ENCODE measurements around the gene RNF32.

The RNF32 gene

GRCh38 chr7:156640257-156640948, at the start of gene RNF32:
Gene RNF32, plus strand, starts transcription at chr7:156640774. Its CDS starts 3,104 bp downstream, at chr7:156643878.
- DNase-seq (ENCODE audit: low read depth in 3 of 3), result peak; percentile 89 to 100 (median 99)

GRCh38 chr7:156592155-156592884, 48.3 kb upstream of the RNF32 start:
- no peak for DNase-seq (ENCODE audit: low read depth in 3 of 3)

DNA sequence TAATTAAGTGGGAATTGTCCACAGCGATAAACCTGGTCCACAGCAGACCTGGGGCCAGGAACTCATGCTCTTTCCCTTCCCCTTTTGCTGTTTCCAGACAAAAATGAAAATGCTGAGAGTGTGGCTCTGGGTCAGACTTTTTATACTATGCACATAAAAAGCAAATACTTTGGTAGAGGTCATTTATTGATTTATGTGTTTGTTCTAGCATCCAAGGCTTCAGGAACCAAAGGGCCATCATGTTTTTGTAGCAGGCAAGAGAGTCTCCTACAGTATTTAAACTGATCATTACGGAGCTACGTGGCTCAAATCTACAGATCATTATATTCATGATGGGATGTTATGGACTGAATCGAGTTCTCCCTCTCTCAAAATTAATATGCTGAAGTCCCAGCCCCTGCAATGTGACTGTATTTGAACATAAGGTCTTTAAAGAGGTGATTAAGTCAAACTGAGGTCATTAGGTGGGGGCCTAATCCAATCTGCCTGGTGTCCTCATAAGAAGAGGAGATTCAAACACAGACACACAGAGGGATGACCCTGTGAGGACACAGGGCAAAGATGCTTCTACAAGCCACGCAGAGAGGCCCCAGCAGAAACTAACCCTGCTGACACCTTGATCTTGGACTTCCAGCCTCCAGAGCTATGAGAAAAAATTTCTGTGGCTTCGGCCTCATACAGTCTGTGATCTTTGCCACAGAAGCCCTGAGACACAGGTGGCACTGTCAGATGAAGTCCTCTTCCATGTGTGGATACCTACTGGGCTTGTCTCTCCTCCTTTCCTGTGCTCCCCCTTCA, 46.1 kb upstream of the RNF32 start:
- no peak for DNase-seq (ENCODE audit: low read depth in 3 of 3)

GRCh38 chr7:156600496-156600895, 40.1 kb upstream of the RNF32 start:
- DNase-seq (ENCODE audit: low read depth in 3 of 3), result no peak

GRCh38 chr7:156602283-156602682, 38.3 kb upstream of the RNF32 start:
- no peak for DNase-seq (ENCODE audit: low read depth in 3 of 3)

- no peak for DNase-seq (ENCODE audit: low read depth in 3 of 3)
Observed at GRCh38 chr7:156603011-156603410, 37.6 kb upstream of the RNF32 start.

DNA sequence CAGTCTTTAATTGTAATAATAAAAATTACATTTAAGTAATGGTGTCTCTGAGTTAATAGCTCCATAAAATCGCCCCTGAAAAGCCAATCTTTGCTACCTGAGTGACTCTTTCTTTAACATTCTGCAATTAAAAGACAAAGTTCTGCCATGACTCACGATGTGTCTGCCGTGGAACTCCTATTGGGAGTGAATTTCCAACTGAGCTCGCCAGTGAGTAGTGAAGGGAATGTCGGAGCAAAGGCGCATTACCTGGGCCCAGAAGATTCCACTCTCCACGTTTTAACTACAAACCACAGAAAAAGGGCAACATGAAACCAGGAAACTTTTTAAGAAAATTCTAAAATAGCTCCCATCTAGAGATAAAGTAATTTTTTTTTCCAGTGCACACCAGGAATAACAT, 36.9 kb upstream of the RNF32 start:
- DNase-seq (ENCODE audit: low read depth in 3 of 3), result no peak

- no peak for DNase-seq (ENCODE audit: low read depth in 3 of 3)
Observed at GRCh38 chr7:156604311-156604710, 36.3 kb upstream of the RNF32 start.

DNA sequence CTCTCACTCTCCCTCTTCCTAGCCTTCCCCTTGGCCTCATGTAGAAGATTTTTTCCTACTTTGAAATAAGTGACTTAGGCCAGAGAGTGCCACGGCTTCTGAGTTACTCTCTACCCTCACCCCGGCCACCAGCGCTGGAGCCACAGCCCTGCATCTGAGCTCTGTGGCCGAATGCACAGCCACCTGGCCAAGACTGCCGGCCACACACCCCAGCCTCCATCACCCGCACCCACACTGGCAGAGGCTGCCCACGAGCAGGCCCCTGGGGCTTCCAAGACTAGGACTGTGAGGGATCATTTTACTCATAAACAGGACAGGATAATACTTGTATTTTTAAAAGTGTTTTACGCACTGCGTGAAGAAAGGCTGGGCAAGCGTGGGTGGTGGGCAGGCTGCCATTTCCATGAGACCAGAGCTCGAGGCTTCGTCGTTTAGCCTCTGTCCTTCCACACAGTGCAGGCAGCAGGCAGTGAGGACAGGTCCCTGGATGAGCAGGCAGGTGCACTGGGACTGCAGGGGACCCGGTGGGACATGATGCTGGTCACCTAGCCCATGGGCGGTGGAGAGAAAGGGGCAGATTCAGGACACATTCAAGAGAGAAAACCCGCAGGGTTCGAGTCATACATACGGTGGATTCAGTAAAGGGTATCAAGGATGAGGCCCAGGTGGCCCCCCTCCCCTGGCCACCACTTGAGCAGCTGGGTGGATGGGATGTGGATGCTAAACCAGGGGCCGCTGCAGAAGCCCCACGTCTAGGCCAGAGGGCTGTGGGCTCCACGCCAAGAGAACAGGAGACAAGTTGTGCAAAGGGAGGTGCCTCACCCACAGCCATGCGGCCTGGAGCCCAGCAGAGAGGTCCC, 35.5 kb upstream of the RNF32 start:
- no peak for DNase-seq (ENCODE audit: low read depth in 3 of 3)

DNA sequence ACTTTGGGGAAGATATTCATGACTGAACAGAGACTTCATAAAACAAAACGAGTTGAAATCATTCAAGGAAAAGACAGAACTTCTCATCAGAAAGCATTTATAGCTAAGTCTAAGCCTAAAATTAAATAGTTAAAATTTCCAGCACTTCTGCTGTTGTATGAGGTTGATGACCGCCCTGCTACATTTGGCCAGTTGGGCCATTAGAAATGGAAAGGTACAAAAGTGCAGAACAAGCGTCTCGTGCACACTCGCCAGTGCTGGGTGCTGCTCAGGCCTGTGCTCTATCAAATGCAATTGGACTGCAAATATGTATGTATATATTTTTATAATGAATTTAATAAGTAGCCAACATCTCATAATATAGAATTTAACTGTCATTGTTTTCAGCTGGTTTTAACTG, 34.4 kb upstream of the RNF32 start:
- DNase-seq (ENCODE audit: low read depth in 3 of 3), result no peak

- DNase-seq (ENCODE audit: low read depth in 3 of 3), result no peak
Observed at GRCh38 chr7:156606691-156607331, 33.8 kb upstream of the RNF32 start.

DNA sequence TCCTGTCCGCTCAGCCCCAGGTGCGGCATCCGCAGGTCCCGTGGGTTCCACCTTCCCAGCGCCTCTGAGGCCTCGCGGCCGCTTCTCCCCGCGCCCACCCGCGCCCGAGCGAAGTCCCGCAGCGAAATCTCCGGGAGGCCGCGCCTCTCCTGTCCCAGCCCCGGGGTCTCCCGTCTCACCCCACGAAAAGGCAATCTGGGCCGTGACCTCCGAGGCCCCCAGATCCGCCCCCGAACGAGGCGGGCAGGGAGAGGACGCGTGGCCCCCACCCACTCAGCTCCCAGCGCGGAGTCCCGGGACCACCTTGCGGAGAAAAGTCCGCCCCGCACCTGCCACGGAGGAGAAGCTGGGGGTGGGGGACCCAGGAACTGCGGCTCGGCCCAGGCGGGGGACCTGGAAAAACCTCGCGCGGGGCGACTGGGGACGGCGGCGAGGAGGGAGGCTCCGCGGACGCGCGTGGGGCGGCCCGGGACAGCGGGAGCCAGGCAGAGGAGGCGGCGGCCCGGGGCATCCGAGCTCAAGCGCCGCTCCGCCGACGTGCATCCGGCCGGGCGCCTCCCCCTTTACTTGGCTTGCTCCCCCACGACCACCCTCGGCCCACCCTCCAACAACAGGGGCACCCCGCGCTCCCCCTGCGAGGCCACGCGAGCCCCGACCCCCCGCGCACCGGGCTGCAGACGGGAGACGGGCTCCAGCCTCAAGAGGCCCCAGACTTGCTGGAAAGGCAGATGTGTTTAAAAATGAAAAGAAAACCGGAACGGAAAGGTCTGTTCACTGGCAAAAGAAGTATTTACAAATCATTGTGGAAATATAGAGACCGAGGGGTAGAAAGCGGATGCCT, 33.0 kb upstream of the RNF32 start:
- DNase-seq (ENCODE audit: low read depth in 3 of 3), result no peak

- no peak for DNase-seq (ENCODE audit: low read depth in 3 of 3)
Observed at GRCh38 chr7:156608173-156608478, 32.4 kb upstream of the RNF32 start.

GRCh38 chr7:156609010-156609877, 31.3 kb upstream of the RNF32 start:
- no peak for DNase-seq (ENCODE audit: low read depth in 3 of 3)

GRCh38 chr7:156610130-156610529, 30.4 kb upstream of the RNF32 start:
- DNase-seq (ENCODE audit: low read depth in 3 of 3), result no peak

DNA sequence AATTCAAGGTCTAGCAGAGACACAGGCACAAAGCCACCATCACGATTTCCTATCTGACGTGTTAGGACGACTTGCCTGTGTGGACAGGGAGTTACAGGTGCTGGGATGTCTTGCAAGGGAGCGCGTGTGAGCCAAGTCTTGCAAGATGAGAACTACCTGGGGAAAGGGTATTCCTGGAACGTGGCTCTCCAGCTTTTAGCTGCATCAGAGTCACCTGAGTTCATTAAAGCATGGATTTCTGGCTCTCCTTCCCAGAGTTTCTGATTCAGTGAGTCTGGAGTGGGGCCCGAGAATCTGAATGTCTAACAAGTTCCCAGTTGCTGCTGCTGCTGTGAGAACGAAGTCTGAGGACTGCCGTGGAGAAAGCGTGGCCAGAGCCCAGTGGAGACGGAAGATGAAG, 30.0 kb upstream of the RNF32 start:
- no peak for DNase-seq (ENCODE audit: low read depth in 3 of 3)

- DNase-seq (ENCODE audit: low read depth in 3 of 3), result no peak
Observed at GRCh38 chr7:156611014-156612010, 29.3 kb upstream of the RNF32 start.

DNA sequence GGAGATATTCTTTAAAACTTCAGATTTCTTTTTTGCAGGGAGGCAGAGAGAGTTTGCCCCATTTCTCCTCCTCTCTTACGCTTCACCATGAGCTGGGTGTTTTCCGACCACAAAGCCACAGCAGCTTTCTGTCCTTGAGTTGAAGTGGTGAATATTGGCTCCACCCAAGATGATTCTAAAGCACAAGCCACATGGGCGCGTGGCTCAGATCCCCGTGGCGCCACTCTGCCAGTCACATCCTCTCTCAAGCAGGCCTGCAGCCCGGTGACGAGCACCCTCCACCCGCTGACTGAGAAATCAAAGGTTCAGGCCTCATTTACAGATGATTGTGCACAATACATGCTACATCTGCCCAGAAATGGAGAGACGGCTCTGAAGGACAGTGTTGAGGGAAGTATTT, 27.6 kb upstream of the RNF32 start:
- DNase-seq (ENCODE audit: low read depth in 3 of 3), result peak; percentile 34 to 74 (median 37)
